HG02759 (cell line): ENCODE results near the gene OR14A2.
A peak's percentile ranks its signal among the peaks of the same experiment; 100 is the strongest.
"Not testable (repeated sequence)": the region's sequence is repeated elsewhere in the genome, so short reads cannot be mapped to it uniquely, and the experiment has no call there.

Experiments used
- ATAC-seq: cut with Tn5 transposase; IDR thresholded peaks from one replicate; pipeline ENCODE4 v1.9.1; 2021; ENCODE audit warnings: mild to moderate bottlenecking, moderate library complexity; ENCODE audit not compliant: unreplicated experiment

The OR14A2 gene

GRCh38 chr1:247748041-247748440 lies at the start of gene OR14A2:
OR14A2 (minus strand) TSS chr1:247748141.
- no peak for ATAC-seq

DNA sequence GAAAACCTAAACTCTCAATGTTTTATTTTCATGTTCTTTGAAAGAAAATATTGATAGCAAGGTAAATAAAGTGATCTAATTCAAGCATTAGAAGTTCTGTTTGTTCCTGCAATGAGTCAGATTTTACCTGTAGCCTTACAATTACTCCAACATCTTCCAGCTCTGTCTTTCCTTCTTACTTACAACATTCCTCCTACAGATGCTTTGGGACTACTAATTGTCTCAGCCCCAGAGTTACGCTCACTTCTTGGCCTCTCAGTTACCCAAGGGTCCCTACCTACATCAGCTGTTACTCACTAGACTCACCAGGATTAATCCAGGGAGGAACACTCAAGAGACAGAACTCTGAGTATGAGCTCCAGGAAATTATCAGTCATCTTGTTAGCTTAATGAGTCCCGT lies 49.6 kb upstream of the OR14A2 start:
- ATAC-seq, result no peak

DNA sequence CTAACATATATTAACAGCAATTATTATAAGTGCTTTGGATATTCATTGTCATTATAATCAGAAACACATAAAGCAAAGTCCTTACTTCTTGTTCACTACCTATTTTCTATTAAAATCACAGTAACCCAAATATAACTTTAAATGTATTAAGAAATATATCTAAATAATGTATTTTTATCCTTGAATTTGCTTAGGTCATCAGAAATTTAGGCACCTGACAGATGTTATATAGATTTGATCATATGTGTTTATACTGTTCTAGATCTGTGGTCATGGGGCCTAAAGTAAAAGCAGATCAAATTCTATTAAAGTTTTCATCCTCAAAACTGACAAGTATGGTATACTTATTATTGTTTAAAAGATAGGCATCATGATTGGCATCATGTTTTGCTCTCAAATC lies 21.7 kb upstream of the OR14A2 start:
- ATAC-seq, result no peak

DNA sequence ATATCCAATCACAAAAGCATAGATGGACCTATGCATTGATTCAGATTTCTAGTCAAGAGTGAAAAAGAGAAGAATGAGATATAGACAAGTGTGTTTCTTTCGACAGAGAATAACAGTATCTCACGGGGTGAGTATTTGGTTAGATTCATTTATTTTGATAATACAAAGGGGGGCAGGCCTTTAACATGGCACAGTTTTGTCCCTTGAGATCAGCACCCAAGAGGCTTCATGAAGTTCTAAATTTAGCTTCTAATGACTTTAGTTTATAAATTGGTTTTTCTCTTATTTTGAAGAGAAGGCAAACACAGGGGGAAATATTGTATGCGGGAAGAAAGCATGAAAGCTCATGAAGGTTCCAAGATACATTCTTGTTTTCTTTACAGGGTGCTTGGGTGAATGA lies 12.5 kb upstream of the OR14A2 start, which contains the start of gene OR1C1:
Gene OR1C1, minus strand, starts transcription at position 101 of the 400 bp plus-strand sequence. CDS start 2,150 bp downstream, outside the sequence.
- ATAC-seq, result no peak

- ATAC-seq, result not testable (repeated sequence)
Measured at GRCh38 chr1:247754311-247754710, 6.4 kb upstream of the OR14A2 start.

DNA sequence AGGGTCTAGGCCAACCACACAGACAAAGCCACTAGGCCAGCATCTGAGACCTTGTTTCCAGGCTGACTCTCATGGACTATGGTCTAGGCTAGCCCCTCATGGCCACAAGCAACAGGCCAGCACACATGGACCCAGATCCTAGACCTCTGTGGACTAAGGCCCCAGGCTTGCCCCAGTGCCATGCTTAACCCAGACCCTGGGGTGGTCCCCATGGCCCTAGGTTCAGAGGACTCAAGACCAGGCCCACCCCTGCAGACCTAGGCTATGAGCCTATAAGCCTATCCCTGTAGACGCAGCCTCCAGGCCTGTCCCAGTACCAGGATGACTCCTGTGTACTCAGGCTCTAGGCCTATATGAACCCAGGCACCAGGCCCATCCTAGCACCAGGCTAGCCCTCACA lies 1.9 kb upstream of the OR14A2 start:
- no peak for ATAC-seq

GRCh38 chr1:247747616-247748015 lies 325 bp downstream of the OR14A2 start:
- no peak for ATAC-seq

DNA sequence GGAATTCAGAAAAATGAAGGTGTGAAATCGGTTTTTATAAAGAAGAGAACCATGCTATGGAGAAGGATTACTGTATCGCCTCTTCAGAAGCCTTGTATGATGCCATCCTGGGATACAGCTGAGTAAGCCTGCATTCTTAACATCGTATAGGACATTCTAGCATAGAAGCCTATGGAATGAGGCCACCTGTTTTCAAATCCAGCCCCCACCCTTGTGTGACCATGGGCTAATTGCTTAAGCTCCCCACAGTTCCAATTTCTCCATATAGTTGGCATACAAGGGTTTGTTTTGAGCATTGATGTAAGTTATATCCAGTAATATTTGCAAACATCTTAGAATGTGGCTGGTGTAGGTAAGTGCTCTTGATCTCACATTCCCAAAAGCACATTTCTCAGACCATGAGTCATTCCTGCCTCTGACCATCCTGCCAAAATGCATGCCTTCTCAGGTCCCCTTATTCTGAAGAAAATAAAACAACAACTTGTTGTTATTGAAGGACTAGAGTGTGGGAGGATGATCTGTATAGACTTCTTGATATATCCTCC lies 1.5 kb downstream of the OR14A2 start:
- ATAC-seq, result no peak

DNA sequence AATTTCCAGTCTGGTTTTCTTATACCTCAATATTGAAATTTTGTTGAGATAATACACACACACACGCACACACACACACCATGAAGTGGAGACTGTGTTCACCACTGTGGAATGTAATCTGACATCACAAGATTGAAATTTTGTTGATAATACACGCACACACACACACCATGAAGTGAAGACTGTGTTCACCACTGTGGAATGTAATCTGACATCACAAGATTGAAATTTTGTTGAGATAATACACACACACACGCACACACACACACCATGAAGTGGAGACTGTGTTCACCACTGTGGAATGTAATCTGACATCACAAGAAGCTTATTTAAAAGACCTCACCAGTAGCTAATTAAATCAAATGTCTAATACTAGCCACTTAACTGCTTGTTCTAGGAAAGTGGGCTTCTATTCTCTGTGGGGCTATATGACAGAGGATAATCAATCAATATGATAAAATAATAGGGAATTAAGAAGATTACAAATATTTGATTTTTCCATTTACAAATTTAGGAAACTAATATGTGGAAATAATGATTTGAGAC lies 5.7 kb downstream of the OR14A2 start:
- not testable (repeated sequence) for ATAC-seq

DNA sequence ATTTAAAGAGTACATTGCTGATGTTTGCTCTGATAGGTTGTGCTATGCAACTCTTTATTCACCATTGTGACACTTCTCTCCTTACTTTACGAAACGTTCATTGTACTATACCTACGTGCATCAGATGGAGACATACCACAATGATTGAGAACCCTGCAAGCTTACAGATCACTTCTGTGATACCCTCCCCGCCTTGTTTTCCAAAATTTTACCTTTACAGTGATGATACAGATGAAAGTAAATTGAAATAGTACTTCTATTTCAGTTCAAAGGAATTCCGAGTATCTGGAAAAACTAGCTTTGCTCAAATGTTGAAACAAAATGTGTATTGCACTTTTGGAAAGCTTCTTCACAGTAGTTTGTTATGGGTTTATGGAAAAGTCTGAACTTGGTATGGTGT lies 6.2 kb downstream of the OR14A2 start:
- ATAC-seq, result no peak

GRCh38 chr1:247740721-247741120 lies 7.2 kb downstream of the OR14A2 start:
- ATAC-seq, result no peak

DNA sequence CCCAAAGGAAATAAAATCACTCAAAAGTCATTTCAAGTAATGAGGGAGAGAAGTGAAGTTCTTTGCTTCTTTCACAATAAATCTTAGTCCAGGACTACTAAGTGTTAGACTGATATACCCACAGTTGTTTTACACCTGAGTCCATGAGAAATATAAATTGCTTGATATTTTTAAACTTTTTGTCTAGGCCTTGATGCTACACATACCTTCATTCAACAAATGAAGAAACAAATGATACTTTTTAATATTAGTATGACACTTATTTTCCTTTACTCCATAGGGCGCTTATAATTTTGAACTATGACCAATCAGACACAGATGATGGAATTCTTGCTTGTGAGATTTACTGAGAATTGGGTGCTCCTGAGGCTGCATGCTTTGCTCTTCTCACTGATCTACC lies 9.6 kb downstream of the OR14A2 start, which contains the start of gene OR14K1:
Gene OR14K1, plus strand, starts transcription at position 301 of the 400 bp plus-strand sequence. Its CDS starts 0 bp downstream, at position 301.
- no peak for ATAC-seq

DNA sequence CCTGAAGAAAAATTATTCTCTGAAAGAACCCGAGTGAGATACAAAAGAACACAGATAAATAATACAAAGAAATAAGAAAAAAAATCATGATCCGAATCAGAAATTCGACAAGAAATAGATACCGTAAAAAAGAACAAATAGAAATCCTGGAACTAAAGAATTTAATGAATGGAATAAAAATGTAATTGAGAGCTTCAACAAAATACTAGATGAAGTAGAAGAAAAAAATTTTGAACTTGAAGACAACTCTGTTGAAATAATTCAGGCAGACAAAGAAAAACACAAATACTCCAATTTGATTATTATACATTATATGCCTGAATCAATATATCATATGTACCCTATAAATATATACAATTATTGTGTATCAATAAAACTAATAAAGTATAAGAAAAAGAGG lies 26.7 kb downstream of the OR14A2 start:
- no peak for ATAC-seq

GRCh38 chr1:247716546-247716945 lies 31.4 kb downstream of the OR14A2 start, which contains the start of gene OR6F1:
OR6F1 (minus strand) TSS chr1:247716646; CDS start chr1:247712755, 3,891 bp downstream.
- ATAC-seq, result no peak

- no peak for ATAC-seq
Measured at GRCh38 chr1:247713753-247714152, 34.2 kb downstream of the OR14A2 start.

DNA sequence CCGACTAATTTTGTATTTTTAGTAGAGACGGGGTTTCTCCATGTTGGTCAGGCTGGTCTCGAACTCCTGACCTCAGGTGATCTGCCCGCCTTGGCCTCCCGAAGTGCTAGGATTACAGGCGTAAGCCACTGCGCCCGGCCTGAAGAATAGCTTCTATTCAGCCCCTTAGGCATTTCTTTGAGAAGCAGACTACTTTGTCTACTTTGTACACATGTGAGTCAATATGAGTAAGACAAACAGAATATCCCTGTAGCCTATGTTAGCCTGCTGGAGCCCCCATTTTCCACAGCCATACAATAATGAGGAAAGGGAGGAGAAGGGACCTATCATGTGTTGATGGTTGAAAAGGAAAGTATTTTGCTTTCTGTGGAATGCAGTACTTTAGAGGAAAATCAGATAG lies 37.3 kb downstream of the OR14A2 start:
- not testable (repeated sequence) for ATAC-seq

GRCh38 chr1:247701338-247701737 lies 46.6 kb downstream of the OR14A2 start:
- no peak for ATAC-seq

- ATAC-seq, result peak; percentile 91
Measured at GRCh38 chr1:247681288-247681897, 66.5 kb downstream of the OR14A2 start.

DNA sequence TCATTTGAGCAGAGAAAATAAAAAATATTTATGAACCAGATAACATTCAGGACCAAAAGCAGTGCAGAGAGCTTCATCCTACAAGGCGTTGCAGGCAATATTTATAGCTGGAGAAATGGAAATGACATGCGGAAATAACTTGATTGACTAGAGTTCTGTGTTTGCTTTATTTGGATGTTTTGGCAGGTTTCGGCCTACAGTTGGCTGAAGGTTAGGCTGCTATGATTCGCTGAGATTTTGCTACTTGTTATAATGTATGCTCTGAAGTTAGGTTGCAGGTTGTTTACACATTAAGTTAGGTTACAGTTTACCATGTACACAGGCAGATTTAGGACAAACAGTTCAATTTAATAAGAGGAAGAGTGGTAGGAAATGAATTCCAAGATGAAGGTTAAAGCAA lies 67.8 kb downstream of the OR14A2 start:
- no peak for ATAC-seq

DNA sequence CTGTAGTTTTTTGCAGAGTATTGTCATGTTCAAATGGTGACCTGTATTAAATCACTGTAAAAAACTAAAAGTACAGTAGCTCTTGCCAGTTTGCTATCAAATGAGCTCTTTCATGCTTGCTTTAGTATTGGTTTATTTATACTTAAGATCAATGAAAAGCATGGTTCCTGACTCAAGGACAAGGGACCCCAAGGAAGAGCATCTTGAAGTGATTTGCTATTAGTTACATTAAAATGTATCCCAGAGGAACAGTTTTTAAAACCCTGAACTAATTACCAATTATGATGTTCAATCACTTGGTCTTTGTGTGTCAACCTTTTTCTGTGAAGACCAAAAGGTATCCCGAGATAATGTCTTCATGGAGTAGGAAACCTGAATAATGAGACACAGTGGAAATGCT lies 68.3 kb downstream of the OR14A2 start, which contains the start of gene OR13G1:
Gene OR13G1, minus strand, starts transcription at position 101 of the 400 bp plus-strand sequence. CDS start 6,698 bp downstream, outside the sequence.
- no peak for ATAC-seq
